SU-DHL-6 (cell line): ENCODE data around the gene CCDC82.

Source experiments
- H2AFZ ChIP-seq: fragments of 200-600 bp; sonication (generic); 2 replicates; pipeline ENCODE4 v1.6.1; 2014; ENCODE audit warnings: low read depth, mild to moderate bottlenecking, moderate library complexity, mixed read lengths, antibody characterized with exemption, low read length; ENCODE audit not compliant: severe bottlenecking
- H3F3A ChIP-seq: fragments of 200-600 bp; shearing (Covaris generic); 2 replicates; pipeline ENCODE4 v1.6.0; 2016; ENCODE audit warnings: antibody characterized with exemption, mild to moderate bottlenecking; ENCODE audit not compliant: insufficient read depth
- H3K27ac ChIP-seq: fragments of 200-600 bp; sonication (generic); 2 replicates; pipeline ENCODE4 v1.5.1; 2016; ENCODE audit warnings: low read depth, mild to moderate bottlenecking, low read length, moderate library complexity, mixed read lengths
- H3K27me3 ChIP-seq: fragments of 200-600 bp; sonication (generic), shearing (Covaris generic); 2 replicates; pipeline ENCODE4 v1.6.0; 2014; ENCODE audit warnings: mild to moderate bottlenecking, low read length
- H3K36me3 ChIP-seq: fragments of 200-600 bp; sonication (generic); 2 replicates; pipeline ENCODE4 v1.6.1; 2014; ENCODE audit warnings: mild to moderate bottlenecking, low read length, mixed read lengths
- H3K4me2 ChIP-seq: fragments of 300-600, 200-600 bp; shearing (Covaris generic), sonication (generic); 2 replicates; pipeline ENCODE4 v1.6.0; 2014; ENCODE audit warnings: low read length, low read depth, mild to moderate bottlenecking; ENCODE audit not compliant: poor library complexity, severe bottlenecking
- H3K4me3 ChIP-seq: fragments of 200-600 bp; sonication (generic); 2 replicates; pipeline ENCODE4 v1.5.1; 2014; ENCODE audit warnings: antibody characterized with exemption, low read length, mild to moderate bottlenecking, mixed read lengths; ENCODE audit not compliant: insufficient read depth, poor library complexity, severe bottlenecking
- H3K79me2 ChIP-seq: fragments of 200-600 bp; sonication (generic); 2 replicates; pipeline ENCODE4 v1.6.1; 2014; ENCODE audit warnings: mild to moderate bottlenecking, low read length, moderate library complexity; ENCODE audit not compliant: insufficient read depth
- H3K9ac ChIP-seq: fragments of 200-600 bp; sonication (generic); 2 replicates; pipeline ENCODE4 v1.7.0; 2014; ENCODE audit warnings: mild to moderate bottlenecking, low read length
- H3K9me2 ChIP-seq: fragments of 200-600 bp; sonication (generic); replicated peaks from 2 replicates; pipeline ENCODE4 v1.6.1; 2014; ENCODE audit warnings: low read length; ENCODE audit not compliant: insufficient read depth
- H3K9me3 ChIP-seq: fragments of 200-600 bp; sonication (generic); 2 replicates; pipeline ENCODE4 v1.6.1; 2014; ENCODE audit warnings: low read length, mixed read lengths; ENCODE audit not compliant: insufficient read depth
- H4K20me1 ChIP-seq: fragments of 200-600 bp; sonication (generic); 2 replicates; pipeline ENCODE4 v1.6.1; 2014; ENCODE audit warnings: low read depth, mild to moderate bottlenecking, antibody characterized with exemption, low read length, moderate library complexity, mixed read lengths
- EZH2phosphoT487 ChIP-seq: fragments of 200-600 bp; sonication (generic), shearing (Covaris generic); conservative IDR thresholded peaks from 2 replicates; pipeline ENCODE4 v1.6.1; 2018; ENCODE audit warnings: mild to moderate bottlenecking, antibody characterized with exemption, low read length, moderate library complexity, mixed read lengths
- TF ChIP-seq, protein P1 (sequence below): fragments of 200-600 bp; sonication (generic); IDR thresholded peaks from one replicate; pipeline ENCODE4 v1.5.1; 2017; ENCODE audit warnings: antibody characterized with exemption, mild to moderate bottlenecking, low read length, moderate library complexity; ENCODE audit not compliant: insufficient read depth, poor library complexity, severe bottlenecking

Gene CCDC82

DNA sequence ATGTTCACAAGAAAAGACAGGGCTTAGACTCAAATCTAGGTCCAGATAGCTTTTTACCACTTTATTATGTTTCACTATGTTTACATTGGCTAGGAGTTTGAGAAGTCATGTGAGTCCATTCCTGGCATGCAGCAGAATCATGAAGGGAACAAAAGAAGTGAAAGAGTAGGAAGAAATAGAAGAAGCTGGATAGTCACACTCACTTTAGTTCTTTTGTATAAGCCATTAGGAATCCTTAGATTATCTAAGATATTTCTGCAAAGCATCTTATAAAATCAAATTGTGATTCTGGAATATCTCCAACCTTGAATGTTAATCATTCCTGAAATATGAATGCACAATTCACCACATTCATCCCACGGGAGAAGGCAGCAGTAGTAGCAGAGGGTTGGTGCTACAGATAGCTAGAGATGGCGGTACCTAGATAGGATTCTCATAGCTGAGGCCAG, 78.6 kb downstream of the CCDC82 start:
- H3K27ac ChIP-seq, result no peak overlapping the region
- H3F3A ChIP-seq, result no peaks in the 10 kb centered on the region
- no peaks in the 10 kb centered on the region for H4K20me1 ChIP-seq

DNA sequence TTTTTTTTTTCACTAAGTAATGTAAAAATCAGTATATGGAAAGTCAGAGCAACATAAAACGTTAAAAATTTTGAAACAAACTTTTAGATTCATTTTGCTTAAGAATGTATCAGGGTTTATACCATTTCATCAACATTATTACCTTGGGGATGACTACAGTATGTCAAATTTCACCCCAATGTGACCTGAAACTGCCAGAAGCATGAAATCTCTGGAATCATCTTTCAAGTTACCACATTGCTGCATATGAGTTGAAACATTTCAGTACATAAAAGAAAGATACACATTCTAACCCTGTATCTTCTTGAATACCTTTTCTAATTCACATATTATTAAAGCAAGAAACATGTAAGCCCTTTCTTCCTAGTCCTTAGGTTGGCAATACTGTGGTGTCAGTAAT, 79.5 kb downstream of the CCDC82 start:
- Histone ChIP-seq H3K27me3 (no peaks in the 10 kb centered on the region), H2AFZ (no peak overlapping the region), H3F3A (no peaks in the 10 kb centered on the region), H3K9me3 (no peaks in the 10 kb centered on the region), H3K27ac (no peak overlapping the region), H3K79me2 (no peaks in the 10 kb centered on the region), H3K9ac (no peak overlapping the region), H4K20me1 (no peaks in the 10 kb centered on the region), H3K4me3 (no peak overlapping the region), H3K9me2 (no peaks in the 10 kb centered on the region), H3K4me2 (no peak overlapping the region), H3K36me3 (no peaks in the 10 kb centered on the region)
- TF ChIP-seq EZH2phosphoT487, result no peak
- TF ChIP-seq, protein P1, sequence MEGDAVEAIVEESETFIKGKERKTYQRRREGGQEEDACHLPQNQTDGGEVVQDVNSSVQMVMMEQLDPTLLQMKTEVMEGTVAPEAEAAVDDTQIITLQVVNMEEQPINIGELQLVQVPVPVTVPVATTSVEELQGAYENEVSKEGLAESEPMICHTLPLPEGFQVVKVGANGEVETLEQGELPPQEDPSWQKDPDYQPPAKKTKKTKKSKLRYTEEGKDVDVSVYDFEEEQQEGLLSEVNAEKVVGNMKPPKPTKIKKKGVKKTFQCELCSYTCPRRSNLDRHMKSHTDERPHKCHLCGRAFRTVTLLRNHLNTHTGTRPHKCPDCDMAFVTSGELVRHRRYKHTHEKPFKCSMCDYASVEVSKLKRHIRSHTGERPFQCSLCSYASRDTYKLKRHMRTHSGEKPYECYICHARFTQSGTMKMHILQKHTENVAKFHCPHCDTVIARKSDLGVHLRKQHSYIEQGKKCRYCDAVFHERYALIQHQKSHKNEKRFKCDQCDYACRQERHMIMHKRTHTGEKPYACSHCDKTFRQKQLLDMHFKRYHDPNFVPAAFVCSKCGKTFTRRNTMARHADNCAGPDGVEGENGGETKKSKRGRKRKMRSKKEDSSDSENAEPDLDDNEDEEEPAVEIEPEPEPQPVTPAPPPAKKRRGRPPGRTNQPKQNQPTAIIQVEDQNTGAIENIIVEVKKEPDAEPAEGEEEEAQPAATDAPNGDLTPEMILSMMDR, result no peak

More for the DNA sequence above, 78.6 kb downstream of the CCDC82 start:
- Histone ChIP-seq H2AFZ (no peak overlapping the region), H3K4me3 (no peak overlapping the region), H3K36me3 (no peaks in the 10 kb centered on the region), H3K79me2 (no peaks in the 10 kb centered on the region), H3K9me3 (no peaks in the 10 kb centered on the region), H3K9me2 (no peaks in the 10 kb centered on the region), H3K27me3 (no peaks in the 10 kb centered on the region), H3K4me2 (no peak overlapping the region), H3K9ac (no peak overlapping the region)
- no peak for TF ChIP-seq EZH2phosphoT487
- TF ChIP-seq, protein P1, result no peak

DNA sequence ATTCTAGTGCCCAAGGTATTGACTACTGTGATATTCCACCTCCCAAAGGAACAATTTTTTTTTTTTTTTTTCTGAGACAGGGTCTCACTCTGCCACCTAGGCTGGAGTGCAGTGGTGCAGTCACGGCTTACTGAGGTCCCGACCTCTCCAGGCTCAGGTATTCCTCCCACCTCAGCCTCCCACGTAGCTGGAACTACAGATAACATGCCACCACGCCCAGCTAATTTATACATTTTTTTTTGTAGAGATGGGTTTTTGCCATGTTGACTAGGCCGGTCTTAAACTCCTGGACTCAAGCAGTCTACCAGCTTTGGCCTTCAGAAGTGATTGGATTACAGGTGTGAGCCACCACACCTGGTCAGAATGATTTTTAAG, 80.1 kb downstream of the CCDC82 start:
- no peaks in the 10 kb centered on the region for H3K9me3 ChIP-seq
- no peak overlapping the region for H3K4me3 ChIP-seq
- no peaks in the 10 kb centered on the region for H3F3A ChIP-seq
- H3K27me3 ChIP-seq, result no peaks in the 10 kb centered on the region
- H2AFZ ChIP-seq, result no peak overlapping the region
- no peak overlapping the region for H3K4me2 ChIP-seq
- H3K27ac ChIP-seq, result no peak overlapping the region
- H3K79me2 ChIP-seq, result no peaks in the 10 kb centered on the region
- TF ChIP-seq EZH2phosphoT487, result no peak
- TF ChIP-seq, protein P1, result no peak
- H3K9ac ChIP-seq, result no peak overlapping the region
- H3K9me2 ChIP-seq, result no peaks in the 10 kb centered on the region
- H4K20me1 ChIP-seq, result no peaks in the 10 kb centered on the region
- H3K36me3 ChIP-seq, result no peaks in the 10 kb centered on the region
